ENCODE data around the gene VWDE. TPM values are rescaled to one million over a fixed set of nuclear protein-coding genes. Genes with fewer than 3 reads are reported as not detected.

VWDE gene
- total and polyA plus RNA-seq, 2 of the 8 experiments (the other 6 are each of a cell fraction or from before 2014, with no cell fraction given), result 11.0 to 21.2 TPM

DNA sequence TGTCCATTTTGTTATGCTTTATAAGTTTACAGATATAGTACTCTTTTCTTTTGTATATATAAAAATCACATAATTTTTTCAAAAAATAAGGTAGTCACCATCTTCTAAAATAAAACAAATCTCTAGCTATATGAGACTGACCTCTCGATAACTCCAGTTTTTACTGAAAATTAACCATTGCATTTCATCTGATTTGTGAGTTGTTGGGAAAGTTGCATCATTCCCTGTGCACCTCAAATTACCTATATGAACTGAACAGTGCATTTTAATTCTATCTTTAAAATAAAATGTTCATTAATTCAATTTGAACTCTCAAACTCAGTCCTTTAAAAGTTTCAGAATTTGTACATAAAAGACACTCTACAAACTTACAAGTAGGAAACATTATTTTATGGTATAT is 86.0 kb downstream of the VWDE start:
- Histone ChIP-seq H3K56ac (replicated peaks; ENCODE audit: insufficient read length, low read depth, low read length) (no peak overlapping the region), H2AFZ (ENCODE audit: low read length) (no peak overlapping the region), H4K5ac (ENCODE audit: insufficient read length, low read depth, low read length) (no peak overlapping the region), H4K20me1 (replicated peaks in 1 of 2; ENCODE audit: control insufficient read depth in 1 of 2, insufficient read depth in 2 of 2, low read length in 2 of 2) (no peaks in the 10 kb centered on the region), H3K36me3 (ENCODE audit: control insufficient read depth in 2 of 4, insufficient read depth in 4 of 4, low read length in 3 of 4) (no peaks in the 10 kb centered on the region), H3K4me1 (replicated peaks in 1 of 4; ENCODE audit: control insufficient read depth in 3 of 4, insufficient read depth in 4 of 4, low read length in 3 of 4) (no peaks in the 10 kb centered on the region; a peak in 1 of 7 replicates), H3K9ac (replicated peaks in 1 of 4; ENCODE audit: extremely low read depth in 1 of 4, low read depth in 3 of 4, low read length in 3 of 4) (no peak overlapping the region), H3K14ac (ENCODE audit: insufficient read length) (no peak overlapping the region), H2BK15ac (ENCODE audit: low read length) (no peak overlapping the region), H3K23me2 (ENCODE audit: low read depth, low read length) (no peaks in the 10 kb centered on the region), H3K27ac (ENCODE audit: low read depth, low read length) (no peak overlapping the region), H3K79me1 (ENCODE audit: low read depth, low read length) (no peaks in the 10 kb centered on the region), H3K18ac (ENCODE audit: extremely low read depth, low read length) (no peak overlapping the region), H2BK5ac (ENCODE audit: low read depth, low read length) (no peak overlapping the region), H3K23ac (ENCODE audit: insufficient read length) (no peak overlapping the region), H3K79me2 (ENCODE audit: control insufficient read depth in 1 of 2, insufficient read depth in 2 of 2, low read length in 2 of 2) (no peaks in the 10 kb centered on the region), H2AK5ac (ENCODE audit: low read depth, low read length) (no peak overlapping the region), H2BK120ac (replicated peaks; ENCODE audit: low read depth, low read length) (no peak overlapping the region), H4K91ac (replicated peaks; ENCODE audit: insufficient read length, low read length) (no peak overlapping the region), H3K4me2 (ENCODE audit: insufficient read depth in 1 of 2, low read depth in 2 of 2, low read length in 2 of 2) (no peak overlapping the region), H2BK20ac (ENCODE audit: low read length) (no peak overlapping the region), H3K9me3 (ENCODE audit: insufficient read depth in 2 of 2, low read depth in 1 of 2, low read length in 1 of 2) (no peaks in the 10 kb centered on the region), H3K4ac (replicated peaks; ENCODE audit: insufficient read length, low read depth, low read length) (no peak overlapping the region), H3K4me3 (ENCODE audit: extremely low read depth in 1 of 4, insufficient read depth in 2 of 4, low read depth in 3 of 4, low read length in 4 of 4) (no peak overlapping the region), H3K27me3 (replicated peaks in 1 of 4; ENCODE audit: control insufficient read depth in 3 of 4, extremely low read depth in 1 of 4, insufficient read depth in 3 of 4, low read length in 3 of 4) (no peaks in the 10 kb centered on the region), H4K8ac (ENCODE audit: extremely low read depth, insufficient read depth, low read length) (no peak overlapping the region), H2BK12ac (ENCODE audit: low read depth, low read length) (no peak overlapping the region)
- WGBS, 2 experiments (ENCODE audit: extremely low coverage in 1 of 2, insufficient coverage in 1 of 2, insufficient read length in 1 of 2, insufficient replicate concordance in 2 of 2, low coverage in 1 of 2, low lambda C conversion rate in 2 of 2, missing lambda C conversion rate in 1 of 2), result 100% methylated on average over 1 of the region's 1 CpG; no CpG with 5 or more reads in 1 of the 2 experiments
- ChIA-PET POLR2A (ENCODE audit: partially characterized antibody) (no interaction called here), CTCF (ENCODE audit: partially characterized antibody) (interaction anchor here (0.6 to 1.5 kb wide), 5 partner anchors 17 to 255 kb away, joined by 3 to 4 read pairs (median 3); no protein-coding TSS in a partner anchor)
- no peak for DNase-seq (ENCODE audit: low read depth in 1 of 2, low spot score in 2 of 2)
- no peak for FAIRE-seq
- TF ChIP-seq HDAC6 (IDR thresholded peaks at IDR 0.05; ENCODE audit: low read depth, low read length) (no peak), SP2 (IDR thresholded peaks at IDR 0.05; ENCODE audit: low read length) (no peak), TAF1 (IDR thresholded peaks at IDR 0.05; ENCODE audit: low read depth, low read length) (no peak), RNF2 (IDR thresholded peaks at IDR 0.05; ENCODE audit: borderline replicate concordance, low read depth, low read length, missing control alignments, poor library complexity, severe bottlenecking) (no peak), KDM4A (IDR thresholded peaks at IDR 0.05; ENCODE audit: low read depth, low read length, severe bottlenecking) (no peak), SUZ12 (IDR thresholded peaks at IDR 0.05; ENCODE audit: low read length) (no peak), TAF7 (optimal IDR thresholded peaks at IDR 0.05; ENCODE audit: borderline replicate concordance, low read depth, low read length) (no peak), SIN3A (conservative IDR thresholded peaks at IDR 0.05 in 1 of 2, IDR thresholded peaks at IDR 0.05 in 1 of 2; ENCODE audit: low read depth in 1 of 2, low read length in 2 of 2) (no peak), FOSL1 (IDR thresholded peaks at IDR 0.05; ENCODE audit: insufficient read depth, low read depth, low read length) (no peak), SIRT6 (IDR thresholded peaks at IDR 0.05; ENCODE audit: low read length) (no peak), RAD21 (IDR thresholded peaks at IDR 0.05 in 1 of 2, conservative IDR thresholded peaks at IDR 0.05 in 1 of 2; ENCODE audit: low read depth in 2 of 2, low read length in 2 of 2) (no peak), JUND (IDR thresholded peaks at IDR 0.05; ENCODE audit: low read length) (no peak), BACH1 (IDR thresholded peaks at IDR 0.05; ENCODE audit: low read length) (no peak), EP300 (IDR thresholded peaks at IDR 0.05; ENCODE audit: borderline replicate concordance in 1 of 2, low read depth in 2 of 2, low read length in 2 of 2) (no peak)

Measured in H1 (cell line).